HepG2 (cell line): ENCODE data around the gene KCNS1. TPM values are rescaled to one million over a fixed set of nuclear protein-coding genes. Genes with fewer than 3 reads are reported as not detected.

ENCODE experiments used
- ATF6 ChIP-seq: sonication (generic); formaldehyde crosslinking; conservative IDR thresholded peaks from 2 replicates; pipeline ENCODE4 v1.4.0; 2020; ENCODE audit warnings: missing genetic modification reagents
- BATF2 ChIP-seq: sonication (generic); formaldehyde crosslinking; IDR thresholded peaks from 2 replicates; pipeline ENCODE4 v1.8.0; 2022; ENCODE audit warnings: mild to moderate bottlenecking, missing genetic modification reagents, moderate library complexity
- BRD4 ChIP-seq: sonication (generic); formaldehyde crosslinking; IDR thresholded peaks from 2 replicates; pipeline ENCODE4 v1.4.0; 2020; ENCODE audit warnings: missing genetic modification reagents
- FIP1L1 ChIP-seq: fragments of 200-400 bp; formaldehyde crosslinking; IDR thresholded peaks from 2 replicates; pipeline ENCODE4 v1.6.1; 2018; ENCODE audit warnings: low read depth, mild to moderate bottlenecking, low read length, moderate library complexity, borderline replicate concordance; ENCODE audit not compliant: insufficient read depth
- GATAD1 ChIP-seq: IDR thresholded peaks from 2 replicates; pipeline ENCODE4 v1.6.1; 2016; ENCODE audit warnings: missing genetic modification reagents, missing compliant biosample characterization
- KAT2B ChIP-seq: fragments of 150-350 bp; IDR thresholded peaks from 2 replicates; pipeline ENCODE4 v1.6.1; 2014; ENCODE audit warnings: low read depth, low read length, borderline replicate concordance
- MZF1 ChIP-seq: sonication (generic); formaldehyde crosslinking; IDR thresholded peaks from 2 replicates; pipeline ENCODE4 v1.8.1; 2023; ENCODE audit warnings: mild to moderate bottlenecking, missing genetic modification reagents, borderline replicate concordance
- POGZ ChIP-seq: sonication (generic); formaldehyde crosslinking; IDR thresholded peaks from 2 replicates; pipeline ENCODE4 v1.4.0; 2020; ENCODE audit warnings: mild to moderate bottlenecking, missing genetic modification reagents
- POLR2A ChIP-seq, 2 experiments: IDR thresholded peaks; 2 replicates each; pipeline ENCODE4 v1.6.1; 2011; ENCODE audit warnings: low read depth in 2 of 2, low read length in 2 of 2, mild to moderate bottlenecking in 1 of 2, moderate library complexity in 1 of 2; ENCODE audit not compliant: insufficient read depth in 1 of 2
- REPIN1 ChIP-seq: sonication (generic); formaldehyde crosslinking; IDR thresholded peaks from 2 replicates; pipeline ENCODE4 v1.8.0; 2022; ENCODE audit warnings: missing genetic modification reagents, low read depth, mild to moderate bottlenecking, borderline replicate concordance
- SP5 ChIP-seq: IDR thresholded peaks from 2 replicates; pipeline ENCODE4 v1.6.1; 2016; ENCODE audit warnings: low read depth, borderline replicate concordance
- THRA ChIP-seq: sonication (generic); formaldehyde crosslinking; IDR thresholded peaks from 2 replicates; pipeline ENCODE4 v1.4.0; 2020; ENCODE audit warnings: missing genetic modification reagents, borderline replicate concordance
- THYN1 ChIP-seq: sonication (generic); formaldehyde crosslinking; IDR thresholded peaks from 2 replicates; pipeline ENCODE4 v1.8.1; 2023; ENCODE audit warnings: low read depth, mild to moderate bottlenecking, moderate library complexity, missing genetic modification reagents, borderline replicate concordance
- TIGD3 ChIP-seq: sonication (generic); formaldehyde crosslinking; IDR thresholded peaks from 2 replicates; pipeline ENCODE4 v1.5.1; 2020; ENCODE audit warnings: mild to moderate bottlenecking, missing genetic modification reagents, borderline replicate concordance
- XBP1 ChIP-seq: sonication (generic); formaldehyde crosslinking; IDR thresholded peaks from 2 replicates; pipeline ENCODE4 v1.5.0; 2020; ENCODE audit warnings: missing genetic modification reagents
- ZBTB1 ChIP-seq: sonication (generic); formaldehyde crosslinking; IDR thresholded peaks from 2 replicates; pipeline ENCODE4 v1.4.0; 2020; ENCODE audit warnings: missing genetic modification reagents, borderline replicate concordance
- ZBTB46 ChIP-seq: sonication (generic); formaldehyde crosslinking; IDR thresholded peaks from 2 replicates; pipeline ENCODE4 v1.4.0; 2020; ENCODE audit warnings: mild to moderate bottlenecking, missing genetic modification reagents, borderline replicate concordance
- ZFP37 ChIP-seq: sonication (generic); formaldehyde crosslinking; IDR thresholded peaks from 2 replicates; pipeline ENCODE4 v1.4.0; 2020; ENCODE audit warnings: missing genetic modification reagents, borderline replicate concordance
- ZNF605 ChIP-seq: sonication (generic); formaldehyde crosslinking; IDR thresholded peaks from 2 replicates; pipeline ENCODE4 v1.8.0; 2022; ENCODE audit warnings: mild to moderate bottlenecking, missing genetic modification reagents
- ZNF850 ChIP-seq: sonication (generic); formaldehyde crosslinking; conservative IDR thresholded peaks from 2 replicates; pipeline ENCODE4 v1.9.0; 2021; ENCODE audit warnings: mild to moderate bottlenecking, missing genetic modification reagents
- ZSCAN5A ChIP-seq: sonication (generic); formaldehyde crosslinking; IDR thresholded peaks from 2 replicates; pipeline ENCODE4 v1.8.0; 2022; ENCODE audit warnings: mild to moderate bottlenecking, missing genetic modification reagents, borderline replicate concordance
- polyA plus RNA-seq, 8 experiments: library from polyadenylated mRNA; depleted of rRNA in 3 of 8; stranded (reverse) in 7 of 8; unstranded in 1 of 8; fragments of >200 nt; fragmentation: Illumina TruSeq in 4 of 8; extraction: Trizol in 4 of 8; gene quantifications; 2 replicates each; pipeline versions ENCODE4 v1.2.1 to v1.2.3, GENCODE V29; 2011 to 2016; ENCODE audit warnings: low read depth in 4 of 8, missing spikeins in 1 of 8, mixed read lengths in 1 of 8; ENCODE audit not compliant: insufficient read depth in 1 of 8
- total RNA-seq, 5 experiments: library from RNA; depleted of rRNA; stranded (reverse); fragments of >200 nt; fragmentation: Illumina TruSeq; extraction: Trizol; gene quantifications; 2 replicates each; pipeline ENCODE4 v1.2.3, GENCODE V29; 2016; ENCODE audit warnings: low read depth in 1 of 5

The KCNS1 gene
- total and polyA plus RNA-seq, 2 of the 13 experiments (the other 11 are each of a cell fraction or from before 2014, with no cell fraction given): 0.03 TPM; not detected in 1

- no peak for TF ChIP-seq ZFP37 (CRISPR knock-in tag)
- no peak for TF ChIP-seq THYN1 (CRISPR knock-in tag)
- no peak for TF ChIP-seq BATF2 (CRISPR knock-in tag)
- TF ChIP-seq ZNF850 (CRISPR knock-in tag): no peak
- no peak for TF ChIP-seq ZBTB46
- no peak for TF ChIP-seq MZF1
- TF ChIP-seq ZNF605: no peak
- TF ChIP-seq TIGD3 (CRISPR knock-in tag): no peak
- no peak for TF ChIP-seq KAT2B
- TF ChIP-seq REPIN1: no peak
- TF ChIP-seq ZBTB1 (CRISPR knock-in tag): no peak
- TF ChIP-seq FIP1L1: no peak
- no peak for TF ChIP-seq XBP1 (CRISPR knock-in tag)
- TF ChIP-seq POGZ: peak; percentile 45
- TF ChIP-seq BRD4 (CRISPR knock-in tag): no peak
- TF ChIP-seq POLR2A (IDR thresholded peaks at IDR 0.05; ENCODE audit: insufficient read depth in 1 of 2, low read depth in 2 of 2, low read length in 2 of 2): no peak
- no peak for TF ChIP-seq THRA (CRISPR knock-in tag)
- no peak for TF ChIP-seq ZSCAN5A (CRISPR knock-in tag)
- TF ChIP-seq GATAD1 (CRISPR knock-in tag): 0 out of 2 replicates have a peak, but pooled peaks have one; percentile 27
- no peak for TF ChIP-seq SP5 (CRISPR knock-in tag)
- TF ChIP-seq ATF6 (CRISPR knock-in tag): no peak
These were observed at the start of gene KCNS1 (continued) for GRCh38 chr20:45100563-45101245.
